Measurements from ENCODE around the gene ANGEL1.

- TF ChIP-seq, protein P1, sequence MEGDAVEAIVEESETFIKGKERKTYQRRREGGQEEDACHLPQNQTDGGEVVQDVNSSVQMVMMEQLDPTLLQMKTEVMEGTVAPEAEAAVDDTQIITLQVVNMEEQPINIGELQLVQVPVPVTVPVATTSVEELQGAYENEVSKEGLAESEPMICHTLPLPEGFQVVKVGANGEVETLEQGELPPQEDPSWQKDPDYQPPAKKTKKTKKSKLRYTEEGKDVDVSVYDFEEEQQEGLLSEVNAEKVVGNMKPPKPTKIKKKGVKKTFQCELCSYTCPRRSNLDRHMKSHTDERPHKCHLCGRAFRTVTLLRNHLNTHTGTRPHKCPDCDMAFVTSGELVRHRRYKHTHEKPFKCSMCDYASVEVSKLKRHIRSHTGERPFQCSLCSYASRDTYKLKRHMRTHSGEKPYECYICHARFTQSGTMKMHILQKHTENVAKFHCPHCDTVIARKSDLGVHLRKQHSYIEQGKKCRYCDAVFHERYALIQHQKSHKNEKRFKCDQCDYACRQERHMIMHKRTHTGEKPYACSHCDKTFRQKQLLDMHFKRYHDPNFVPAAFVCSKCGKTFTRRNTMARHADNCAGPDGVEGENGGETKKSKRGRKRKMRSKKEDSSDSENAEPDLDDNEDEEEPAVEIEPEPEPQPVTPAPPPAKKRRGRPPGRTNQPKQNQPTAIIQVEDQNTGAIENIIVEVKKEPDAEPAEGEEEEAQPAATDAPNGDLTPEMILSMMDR (IDR thresholded peaks at IDR 0.05; ENCODE audit: poor library complexity): no peak
- TF ChIP-seq EZH2 (IDR thresholded peaks at IDR 0.05; ENCODE audit: borderline replicate concordance) (no peak), EZH2phosphoT487 (IDR thresholded peaks at IDR 0.05; ENCODE audit: low read depth, severe bottlenecking, unreplicated experiment) (no peak)
Observed at GRCh38 chr14:76836029-76836630, 23.4 kb upstream of the ANGEL1 start.
